Kidney (tissue), 14 donors: ENCODE measurements around the gene LMNTD2. TPM values are rescaled to one million over a fixed set of nuclear protein-coding genes. Genes with fewer than 3 reads are reported as not detected.
A peak's percentile ranks its signal among the peaks of the same experiment; 100 is the strongest.
"Not testable (repeated sequence)": the region's sequence is repeated elsewhere in the genome, so short reads cannot be mapped to it uniquely, and the experiment has no call there.

Experiments used
- DNase-seq, 5 donors: peaks; one replicate each; pipeline ENCODE4 v3.0.0-alpha.2; 2013 to 2020
- FAIRE-seq: peaks from 2 replicates; lab custom pipeline; 2012; peaks lifted over from hg19 to GRCh38; lab: Jason Lieb, UNC
- H3K27ac ChIP-seq, 2 donors: one replicate each; pipeline ENCODE4 v1.7.0; 2013; ENCODE audit warnings: low read depth in 2 of 2, low read length in 2 of 2, inconsistent platforms in 1 of 2
- H3K27me3 ChIP-seq: one replicate; pipeline ENCODE4 v1.7.1; 2013; ENCODE audit warnings: low read length, inconsistent platforms; ENCODE audit not compliant: control insufficient read depth, insufficient read depth
- H3K36me3 ChIP-seq, 3 donors: one replicate each; pipeline versions ENCODE4 v1.7.0 to v1.7.1; 2013; ENCODE audit warnings: low read length in 3 of 3, control low read depth in 1 of 3, inconsistent platforms in 1 of 3; ENCODE audit not compliant: insufficient read depth in 3 of 3, control insufficient read depth in 2 of 3
- H3K4me1 ChIP-seq, 3 donors: one replicate each; pipeline versions ENCODE4 v1.7.0 to v1.7.1; 2013; ENCODE audit warnings: low read length in 3 of 3, inconsistent platforms in 1 of 3, low read depth in 1 of 3; ENCODE audit not compliant: control insufficient read depth in 2 of 3, insufficient read depth in 2 of 3
- H3K4me3 ChIP-seq, 3 donors: one replicate each; pipeline versions ENCODE4 v1.7.0 to v1.8.1; 2013; ENCODE audit warnings: low read length in 3 of 3, control low read depth in 1 of 3, inconsistent platforms in 1 of 3
- H3K9ac ChIP-seq, 3 donors: one replicate each; pipeline versions ENCODE4 v1.7.0 to v1.7.1; 2013; ENCODE audit warnings: low read length in 3 of 3, control low read depth in 1 of 3, inconsistent platforms in 1 of 3
- H3K9me3 ChIP-seq, 3 donors: one replicate each; pipeline versions ENCODE4 v1.7.0 to v1.7.1; 2013; ENCODE audit warnings: low read length in 3 of 3, control low read depth in 1 of 3, inconsistent platforms in 1 of 3; ENCODE audit not compliant: control insufficient read depth in 2 of 3, insufficient read depth in 1 of 3
- CTCF ChIP-seq: IDR thresholded peaks from 3 replicates; pipeline ENCODE4 v1.5.1; 2012; ENCODE audit warnings: mild to moderate bottlenecking, moderate library complexity, borderline replicate concordance; ENCODE audit not compliant: insufficient read depth; ENCODE audit errors: extremely low read depth
- intact Hi-C: fragments of 100-400 bp; cut with DNase I; formaldehyde crosslinking; loops from one replicate; pipeline ENCODE4 v1.11.1; 2022
- polyA plus RNA-seq: library from polyadenylated mRNA; stranded (reverse); fragments of 350-450 nt; fragmentation: Illumina TruSeq; extraction: RNeasy Lipid Tissue Mini Kit (QIAGEN cat#74804); gene quantifications from one replicate; pipeline ENCODE4 v1.2.3, GENCODE V29; 2014; ENCODE audit warnings: low read depth, low replicate concordance; ENCODE audit not compliant: insufficient read depth
- total RNA-seq: library from RNA; stranded (reverse); fragmentation: NEBNext Ultra II Directional; extraction: Animal tissue kit (Norgen Biotek cat#: 25700); gene quantifications from one replicate; pipeline ENCODE4 v1.2.1, GENCODE V29; 2021
- donor health status: control.
- donor health status: control.
- donor health status: control.
- donor health status: control.
- donor health status: control.
- donor health status: DM: yes; HTN: yes; CAD: no.
- donor health status: Normal renal cell carcinoma (clear cell type).

The LMNTD2 gene
- total and polyA plus RNA-seq, 2 donors from 2014 or later = 6.2 to 8.0 TPM

- peak overlapping the region; percentile 26 to 69 (median 60) for H3K4me3 ChIP-seq
- H3K27ac ChIP-seq = peak overlapping the region in 1 of 2 donors; percentile 74
- peak overlapping the region in 1 of 3 donors; percentile 19 for H3K9ac ChIP-seq
- H3K9me3 ChIP-seq = no peaks in the 10 kb centered on the region
- intact Hi-C loops = no loop called here
- no peak for FAIRE-seq
- no peaks in the 10 kb centered on the region for H3K36me3 ChIP-seq
- peaks cover 0 to 45% (median 14%) of the 10 kb centered on the region in 3 donors for H3K4me1 ChIP-seq
- peak in 2 of 5 donors; percentile 80 to 83 for DNase-seq
- H3K27me3 ChIP-seq = no peaks in the 10 kb centered on the region
- TF ChIP-seq CTCF = no peak
Measured at GRCh38 chr11:575313-575995, 14.9 kb upstream of the LMNTD2 start.

- Histone ChIP-seq H3K9me3 (no peaks in the 10 kb centered on the region), H3K4me3 (peak overlapping the region; percentile 26 to 69 (median 60)), H3K9ac (peak overlapping the region in 1 of 3 donors; percentile 19), H3K27me3 (no peaks in the 10 kb centered on the region), H3K27ac (no peak overlapping the region), H3K36me3 (no peaks in the 10 kb centered on the region), H3K4me1 (peaks cover 0 to 39% (median 14%) of the 10 kb centered on the region in 3 donors)
- DNase-seq = peak in 2 of 5 donors; percentile 74 to 79
- intact Hi-C loops = no loop called here
- no peak for FAIRE-seq
- TF ChIP-seq CTCF = no peak
Measured at GRCh38 chr11:574632-575312, 14.2 kb upstream of the LMNTD2 start.

- H3K27me3 ChIP-seq, FAIRE-seq, H3K9ac ChIP-seq, H3K27ac ChIP-seq, intact Hi-C loops, H3K36me3 ChIP-seq, H3K9me3 ChIP-seq: not testable (repeated sequence)
- peak in 2 of 5 donors; percentile 65 to 70 for DNase-seq
- Histone ChIP-seq H3K4me1 (peaks cover 0 to 37% (median 18%) of the 10 kb centered on the region in 3 donors), H3K4me3 (peak overlapping the region in 2 of 3 donors; percentile 6 to 35)
Measured at GRCh38 chr11:574031-574570, 13.6 kb upstream of the LMNTD2 start.
